BE2C (cell line): ENCODE measurements around the gene TMEM212.

Source experiments
- DNase-seq: peaks from one replicate; pipeline ENCODE4 v3.0.0-alpha.2; 2020
- H3K27me3 ChIP-seq: fragments of 250-450 bp; sonication (Bioruptor Pico); 2 replicates; pipeline ENCODE4 v1.5.1; 2020; ENCODE audit warnings: mild to moderate bottlenecking
- H3K36me3 ChIP-seq: fragments of 250-450 bp; sonication (Bioruptor Pico); 2 replicates; pipeline ENCODE4 v1.5.1; 2020; ENCODE audit warnings: mild to moderate bottlenecking
- H3K4me1 ChIP-seq: fragments of 250-450 bp; sonication (Bioruptor Pico); 2 replicates; pipeline ENCODE4 v1.5.1; 2020
- H3K4me3 ChIP-seq: 2 replicates; pipeline ENCODE4 v1.5.1; 2011; ENCODE audit warnings: low read depth, low read length
- H3K9me3 ChIP-seq: fragments of 250-450 bp; sonication (Bioruptor Pico); 2 replicates; pipeline ENCODE4 v1.5.1; 2020
- TF ChIP-seq, protein P1 (sequence below): IDR thresholded peaks from 2 replicates; pipeline ENCODE4 v1.5.1; 2012; ENCODE audit warnings: mild to moderate bottlenecking, low read depth, low read length

TMEM212 gene

DNA sequence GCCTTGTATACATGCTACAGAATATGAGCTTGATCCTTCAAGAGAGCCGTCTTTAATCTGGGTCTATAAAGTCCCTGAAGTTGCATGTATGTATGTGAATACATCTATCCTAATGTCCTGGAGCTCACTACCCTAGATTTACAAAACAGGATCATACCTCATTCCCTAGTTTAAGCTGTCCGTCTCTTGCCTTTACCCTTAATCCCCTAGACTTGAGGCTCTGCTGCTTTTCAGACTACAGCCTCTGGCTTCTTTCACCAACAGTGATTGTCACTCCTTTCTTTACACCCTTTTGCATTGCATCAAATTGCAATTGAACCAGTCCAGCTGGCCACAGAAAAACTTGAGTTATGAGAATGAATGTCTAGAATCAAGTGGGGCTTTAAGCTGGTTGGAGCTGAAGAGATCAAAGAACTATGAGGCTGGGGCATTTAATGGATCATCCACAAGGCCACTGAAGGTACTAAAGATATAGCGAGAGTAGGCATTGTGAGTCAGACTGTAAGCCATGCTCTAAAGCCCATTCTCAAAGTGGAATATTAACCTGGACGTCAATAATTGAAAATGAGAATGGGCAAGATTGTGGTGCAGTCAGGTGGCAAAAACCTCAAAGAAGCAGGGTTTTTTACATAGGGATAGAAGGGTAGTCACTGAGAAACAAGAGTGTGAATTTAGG, 20.6 kb upstream of the TMEM212 start:
- Histone ChIP-seq H3K36me3 (no peaks in the 10 kb centered on the region), H3K9me3 (no peaks in the 10 kb centered on the region), H3K27me3 (no peaks in the 10 kb centered on the region), H3K4me3 (no peak overlapping the region), H3K4me1 (no peaks in the 10 kb centered on the region)
- DNase-seq: no peak
- TF ChIP-seq, protein P1, sequence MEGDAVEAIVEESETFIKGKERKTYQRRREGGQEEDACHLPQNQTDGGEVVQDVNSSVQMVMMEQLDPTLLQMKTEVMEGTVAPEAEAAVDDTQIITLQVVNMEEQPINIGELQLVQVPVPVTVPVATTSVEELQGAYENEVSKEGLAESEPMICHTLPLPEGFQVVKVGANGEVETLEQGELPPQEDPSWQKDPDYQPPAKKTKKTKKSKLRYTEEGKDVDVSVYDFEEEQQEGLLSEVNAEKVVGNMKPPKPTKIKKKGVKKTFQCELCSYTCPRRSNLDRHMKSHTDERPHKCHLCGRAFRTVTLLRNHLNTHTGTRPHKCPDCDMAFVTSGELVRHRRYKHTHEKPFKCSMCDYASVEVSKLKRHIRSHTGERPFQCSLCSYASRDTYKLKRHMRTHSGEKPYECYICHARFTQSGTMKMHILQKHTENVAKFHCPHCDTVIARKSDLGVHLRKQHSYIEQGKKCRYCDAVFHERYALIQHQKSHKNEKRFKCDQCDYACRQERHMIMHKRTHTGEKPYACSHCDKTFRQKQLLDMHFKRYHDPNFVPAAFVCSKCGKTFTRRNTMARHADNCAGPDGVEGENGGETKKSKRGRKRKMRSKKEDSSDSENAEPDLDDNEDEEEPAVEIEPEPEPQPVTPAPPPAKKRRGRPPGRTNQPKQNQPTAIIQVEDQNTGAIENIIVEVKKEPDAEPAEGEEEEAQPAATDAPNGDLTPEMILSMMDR: no peak

DNA sequence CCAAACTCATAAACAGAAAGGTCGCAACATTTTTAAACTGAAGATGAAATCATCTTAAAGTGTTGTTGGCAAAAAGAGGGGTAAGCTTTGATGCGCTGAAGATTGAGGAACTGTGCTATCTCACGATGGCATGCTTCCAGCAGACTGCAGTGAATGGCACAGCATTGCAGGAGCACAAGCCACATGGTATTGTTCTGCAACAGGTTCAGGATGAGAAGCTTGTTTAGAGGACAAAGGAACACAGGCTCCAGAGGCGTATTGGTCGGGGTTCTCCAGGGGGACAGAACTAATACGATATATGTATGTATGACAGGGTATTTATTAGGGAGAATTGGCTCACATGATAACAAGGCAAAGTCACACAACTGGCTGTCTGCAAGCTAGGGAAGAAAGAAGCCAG, 19.0 kb upstream of the TMEM212 start:
- Histone ChIP-seq H3K4me1 (no peaks in the 10 kb centered on the region), H3K4me3 (no peak overlapping the region), H3K27me3 (no peaks in the 10 kb centered on the region), H3K36me3 (no peaks in the 10 kb centered on the region), H3K9me3 (no peaks in the 10 kb centered on the region)
- TF ChIP-seq, protein P1: no peak
- DNase-seq: no peak

DNA sequence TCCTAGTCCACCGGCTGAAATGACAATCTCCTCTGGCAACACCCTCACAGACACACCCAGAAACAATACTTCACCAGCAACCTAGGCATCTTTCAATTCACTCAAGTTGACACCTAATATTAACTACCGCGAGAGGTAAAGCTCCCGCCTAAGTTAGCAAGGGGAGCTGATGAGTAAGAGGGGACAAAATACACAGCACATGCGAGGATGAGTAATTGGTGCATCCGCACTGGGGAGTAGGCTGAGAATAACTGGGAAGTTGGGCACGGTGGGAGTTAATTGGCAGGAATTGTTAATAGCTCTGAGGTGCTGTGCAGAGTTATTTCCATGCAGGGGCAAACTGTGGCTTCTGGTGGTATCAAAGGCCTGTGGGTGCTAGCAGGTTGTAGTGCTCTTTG, 18.3 kb upstream of the TMEM212 start:
- DNase-seq: no peak
- no peaks in the 10 kb centered on the region for H3K9me3 ChIP-seq
- H3K4me3 ChIP-seq: no peak overlapping the region
- peaks cover 4% of the 10 kb centered on the region for H3K4me1 ChIP-seq
- H3K27me3 ChIP-seq: no peaks in the 10 kb centered on the region
- H3K36me3 ChIP-seq: no peaks in the 10 kb centered on the region
- TF ChIP-seq, protein P1: no peak

DNA sequence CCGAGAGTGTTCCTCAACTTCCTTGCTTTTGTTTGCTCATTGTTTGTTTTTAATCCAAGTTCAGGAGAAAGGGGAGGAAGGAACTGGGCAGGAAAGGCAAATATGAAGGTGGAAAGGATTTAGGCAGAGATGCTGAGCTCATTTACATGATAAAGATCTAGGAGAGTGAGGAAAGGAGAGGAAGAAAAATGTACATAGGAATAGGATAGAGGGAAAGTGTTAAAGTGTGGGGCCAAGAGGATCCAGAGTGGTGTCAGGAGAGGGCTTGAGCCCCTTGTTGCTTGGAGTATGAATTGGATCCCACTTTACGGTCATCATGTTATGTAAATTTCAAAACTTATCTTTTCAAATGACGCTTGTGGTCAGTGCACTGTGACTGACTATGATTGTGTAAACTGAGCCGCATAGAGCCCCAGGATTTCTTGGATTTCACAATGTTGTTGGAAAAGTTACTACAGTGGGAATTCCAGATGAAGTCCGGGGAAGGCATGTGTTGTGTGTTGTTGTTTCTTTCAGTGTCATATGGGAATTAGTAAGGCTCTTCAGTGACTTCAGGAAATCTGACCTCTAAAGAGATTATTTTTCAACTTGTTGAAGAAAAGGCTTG, 17.8 kb upstream of the TMEM212 start:
- Histone ChIP-seq H3K4me1 (peaks cover 8% of the 10 kb centered on the region), H3K36me3 (no peaks in the 10 kb centered on the region), H3K27me3 (no peaks in the 10 kb centered on the region), H3K9me3 (no peaks in the 10 kb centered on the region), H3K4me3 (no peak overlapping the region)
- no peak for DNase-seq
- TF ChIP-seq, protein P1: no peak

DNA sequence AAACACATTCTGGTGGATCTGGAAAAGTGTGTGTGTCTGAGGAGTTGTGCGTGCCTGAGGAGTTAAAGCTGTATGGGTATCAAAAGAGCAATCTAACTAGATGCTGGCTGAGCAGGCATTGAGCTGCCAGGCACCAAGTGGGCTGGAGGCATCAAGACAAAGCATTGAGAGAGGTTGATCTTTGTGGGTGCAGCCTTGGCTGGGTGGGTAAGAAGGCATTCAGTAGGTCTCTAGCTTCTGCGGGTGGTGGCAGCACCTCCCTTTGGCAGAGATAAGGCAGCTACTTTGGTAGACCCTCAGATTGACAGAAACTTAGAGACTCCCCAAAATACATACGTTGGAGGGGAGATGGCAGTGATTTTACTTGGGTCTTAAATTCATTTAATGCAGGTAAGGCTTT, 15.8 kb upstream of the TMEM212 start:
- TF ChIP-seq, protein P1: no peak
- DNase-seq: no peak
- H3K4me3 ChIP-seq: no peak overlapping the region
- H3K27me3 ChIP-seq: no peaks in the 10 kb centered on the region
- H3K9me3 ChIP-seq: no peaks in the 10 kb centered on the region
- H3K36me3 ChIP-seq: no peaks in the 10 kb centered on the region
- H3K4me1 ChIP-seq: peaks cover 10% of the 10 kb centered on the region

DNA sequence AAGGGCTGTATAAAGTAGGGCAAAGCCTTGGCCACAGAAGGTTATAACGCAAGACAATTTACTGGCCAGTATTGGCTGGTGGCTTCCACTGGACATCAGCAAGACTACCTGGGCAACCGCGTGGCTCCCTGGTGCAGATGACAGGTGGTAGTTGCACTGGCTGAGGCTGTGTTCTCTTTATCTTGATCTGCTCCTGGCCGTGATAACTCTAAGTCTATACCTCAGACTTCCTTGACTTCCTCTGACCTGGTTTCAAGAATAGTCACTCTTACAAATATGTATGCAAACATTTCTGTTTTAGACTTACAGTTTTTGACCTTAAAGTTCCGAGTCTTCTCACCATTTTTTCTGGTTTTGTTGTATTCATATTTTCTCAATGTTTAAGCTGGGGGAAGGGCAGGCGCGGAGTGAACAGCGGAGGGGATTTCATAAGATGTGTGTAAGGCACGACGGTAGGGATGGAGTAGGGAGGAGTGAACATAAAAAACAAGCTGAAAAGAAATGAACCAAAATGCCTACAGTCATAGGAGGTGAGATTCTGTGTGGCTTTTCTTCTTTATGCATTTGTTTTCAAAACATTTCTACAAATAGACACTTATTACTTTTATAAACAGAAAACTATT, 15.2 kb upstream of the TMEM212 start:
- DNase-seq: no peak

More for the DNA sequence above, 15.2 kb upstream of the TMEM212 start:
- no peaks in the 10 kb centered on the region for H3K36me3 ChIP-seq
- no peak overlapping the region for H3K4me3 ChIP-seq
- TF ChIP-seq, protein P1: no peak
- peaks cover 10% of the 10 kb centered on the region for H3K4me1 ChIP-seq
- H3K27me3 ChIP-seq: no peaks in the 10 kb centered on the region
- H3K9me3 ChIP-seq: no peaks in the 10 kb centered on the region
